Natural killer cell (primary cell): ENCODE measurements around the gene LHPP. TPM values are rescaled to one million over a fixed set of nuclear protein-coding genes. Genes with fewer than 3 reads are reported as not detected.

Experiments
- ATAC-seq, 3 donors: fragments of 150-1000 bp in 2 of 3; fragments of 200-7000 bp in 1 of 3; cut with Tn5 transposase; 1 replicate in 1 of 3; 2 replicates in 2 of 3; pipeline ENCODE4 v1.10.0; 2021; ENCODE audit warnings: mild to moderate bottlenecking in 2 of 3, moderate library complexity in 2 of 3
- DNase-seq, 2 donors: peaks; one replicate each; pipeline versions ENCODE4 v3.0.0 to v3.0.0-alpha.2; 2013 to 2021; ENCODE audit warnings: mixed read lengths in 1 of 2
- H3K27ac ChIP-seq: one replicate; pipeline ENCODE4 v1.5.1; 2013; ENCODE audit warnings: mild to moderate bottlenecking, low read length
- H3K27me3 ChIP-seq: one replicate; pipeline ENCODE4 v1.6.1; 2013; ENCODE audit warnings: low read length; ENCODE audit not compliant: control insufficient read depth, insufficient read depth
- H3K36me3 ChIP-seq: one replicate; pipeline ENCODE4 v1.6.1; 2013; ENCODE audit warnings: low read length; ENCODE audit not compliant: control insufficient read depth, insufficient read depth
- H3K4me1 ChIP-seq: one replicate; pipeline ENCODE4 v1.6.1; 2013; ENCODE audit warnings: low read length; ENCODE audit not compliant: control insufficient read depth, insufficient read depth
- H3K4me3 ChIP-seq: one replicate; pipeline ENCODE4 v1.5.1; 2013; ENCODE audit warnings: low read length
- H3K9me3 ChIP-seq: one replicate; pipeline ENCODE4 v1.6.1; 2013; ENCODE audit warnings: low read length; ENCODE audit not compliant: control insufficient read depth, insufficient read depth
- H3K27ac Mint-ChIP-seq, 2 donors: one replicate each; pipeline ENCODE4 v1.8.0; 2022; ENCODE audit warnings: mild to moderate bottlenecking in 2 of 2, mixed read lengths in 2 of 2, moderate library complexity in 1 of 2
- H3K27me3 Mint-ChIP-seq, 2 donors: one replicate each; pipeline ENCODE4 v1.8.0; 2022; ENCODE audit warnings: low read depth in 2 of 2, mixed read lengths in 2 of 2
- H3K36me3 Mint-ChIP-seq: one replicate; pipeline ENCODE4 v1.8.0; 2022; ENCODE audit warnings: mixed read lengths
- H3K4me1 Mint-ChIP-seq, 2 donors: one replicate each; pipeline ENCODE4 v1.8.0; 2022; ENCODE audit warnings: mixed read lengths in 2 of 2
- H3K4me3 Mint-ChIP-seq: one replicate; pipeline ENCODE4 v1.8.0; 2022; ENCODE audit warnings: mild to moderate bottlenecking, moderate library complexity, mixed read lengths
- H3K9me3 Mint-ChIP-seq, 2 donors: one replicate each; pipeline ENCODE4 v1.8.0; 2022; ENCODE audit warnings: mixed read lengths in 2 of 2
- WGBS: methylation state at CpG from one replicate; pipeline ENCODE4 v1.1.7; 2013; ENCODE audit warnings: missing lambda C conversion rate; ENCODE audit not compliant: insufficient coverage; 5-methylcytosine and 5-hydroxymethylcytosine counted together
- intact Hi-C: fragments of 100-400 bp; cut with micrococcal nuclease; formaldehyde crosslinking; loops from one replicate; pipeline ENCODE4 v1.14.2; 2022
- total RNA-seq, 4 donors: library from RNA; stranded (reverse); fragments of 120-200 nt in 1 of 4; gene quantifications; one replicate each; pipeline versions ENCODE4 v1.2.3 to v1.2.4, GENCODE V29; 2013 to 2022
- TF ChIP-seq, protein P1 (sequence below): fragments of 200-600 bp; IDR thresholded peaks from one replicate; pipeline ENCODE4 v1.8.0; 2022; ENCODE audit warnings: antibody characterized with exemption

LHPP gene
- total RNA-seq, 3 donors from 2014 or later (not counting 1 experiment from before 2014, with no cell fraction given), result 12.3 to 19.3 (median 14.8) TPM

DNA sequence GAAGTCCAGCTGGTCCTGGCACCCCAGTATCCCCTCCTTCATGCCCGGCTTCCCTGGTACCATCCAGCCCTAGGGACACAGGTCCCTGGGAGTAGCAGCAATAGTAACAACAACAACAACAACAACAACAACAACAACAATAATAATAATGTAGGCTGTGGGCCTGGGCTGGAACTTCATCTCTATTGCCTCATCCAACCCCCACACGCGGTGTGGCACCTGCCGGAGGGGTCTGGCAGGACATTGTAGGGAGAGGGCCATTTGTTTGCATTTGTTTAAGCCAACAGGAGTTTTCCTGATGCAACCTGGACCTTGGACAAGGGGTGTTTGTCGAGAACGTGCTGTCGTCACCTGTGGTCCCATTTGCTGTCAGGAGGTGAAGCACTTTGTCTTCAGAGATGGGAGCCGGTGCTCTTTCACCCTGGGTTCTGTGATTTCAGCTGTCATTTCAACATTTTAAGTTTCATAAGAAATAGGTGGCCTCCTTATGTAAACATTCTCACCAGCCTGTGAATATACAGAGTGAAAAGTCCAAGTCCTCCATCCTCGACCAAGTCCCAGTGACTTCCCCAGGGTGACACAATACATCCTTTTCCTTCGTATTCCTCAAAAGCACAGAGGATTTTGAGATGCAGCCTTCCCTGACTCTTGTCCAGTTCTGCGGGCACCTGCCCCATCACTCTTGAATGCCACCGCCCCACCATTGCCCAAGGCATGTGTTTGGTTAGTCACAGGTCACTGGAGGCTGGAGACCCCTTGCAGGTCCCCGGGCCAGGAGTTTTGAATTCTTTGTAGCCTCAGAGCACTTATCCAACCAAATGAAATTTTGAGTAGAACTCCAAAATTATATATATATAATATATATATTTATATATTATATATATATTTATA, 9.2 kb downstream of the LHPP start:
- Histone ChIP-seq H3K4me1 (no peaks in the 10 kb centered on the region), H3K27me3 (no peaks in the 10 kb centered on the region), H3K4me3 (no peak overlapping the region), H3K36me3 (no peaks in the 10 kb centered on the region), H3K27ac (no peak overlapping the region), H3K9me3 (no peaks in the 10 kb centered on the region)
- intact Hi-C loops, result no loop called here
- DNase-seq (no peak), ATAC-seq (peak in 1 of 3 donors; percentile 26)
- Mint-ChIP-seq H3K4me3 (no peak overlapping the region), H3K36me3 (no peaks in the 10 kb centered on the region), H3K27me3 (no peaks in the 10 kb centered on the region), H3K27ac (no peak overlapping the region), H3K4me1 (peaks cover 0 to 10% of the 10 kb centered on the region in 2 donors), H3K9me3 (no peaks in the 10 kb centered on the region)
- WGBS, result 98% methylated on average over 13 of the region's 13 CpGs
- TF ChIP-seq, protein P1, sequence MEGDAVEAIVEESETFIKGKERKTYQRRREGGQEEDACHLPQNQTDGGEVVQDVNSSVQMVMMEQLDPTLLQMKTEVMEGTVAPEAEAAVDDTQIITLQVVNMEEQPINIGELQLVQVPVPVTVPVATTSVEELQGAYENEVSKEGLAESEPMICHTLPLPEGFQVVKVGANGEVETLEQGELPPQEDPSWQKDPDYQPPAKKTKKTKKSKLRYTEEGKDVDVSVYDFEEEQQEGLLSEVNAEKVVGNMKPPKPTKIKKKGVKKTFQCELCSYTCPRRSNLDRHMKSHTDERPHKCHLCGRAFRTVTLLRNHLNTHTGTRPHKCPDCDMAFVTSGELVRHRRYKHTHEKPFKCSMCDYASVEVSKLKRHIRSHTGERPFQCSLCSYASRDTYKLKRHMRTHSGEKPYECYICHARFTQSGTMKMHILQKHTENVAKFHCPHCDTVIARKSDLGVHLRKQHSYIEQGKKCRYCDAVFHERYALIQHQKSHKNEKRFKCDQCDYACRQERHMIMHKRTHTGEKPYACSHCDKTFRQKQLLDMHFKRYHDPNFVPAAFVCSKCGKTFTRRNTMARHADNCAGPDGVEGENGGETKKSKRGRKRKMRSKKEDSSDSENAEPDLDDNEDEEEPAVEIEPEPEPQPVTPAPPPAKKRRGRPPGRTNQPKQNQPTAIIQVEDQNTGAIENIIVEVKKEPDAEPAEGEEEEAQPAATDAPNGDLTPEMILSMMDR, result no peak

- TF ChIP-seq, protein P1, result no peak
- H3K4me1 ChIP-seq, result no peaks in the 10 kb centered on the region
- no peaks in the 10 kb centered on the region for H3K9me3 Mint-ChIP-seq
- H3K4me3 Mint-ChIP-seq, result no peak overlapping the region
- H3K9me3 ChIP-seq, result no peaks in the 10 kb centered on the region
- no peaks in the 10 kb centered on the region for H3K27me3 ChIP-seq
- 98% methylated on average over 6 of the region's 6 CpGs for WGBS
- H3K4me3 ChIP-seq, result no peak overlapping the region
- no peaks in the 10 kb centered on the region for H3K36me3 ChIP-seq
- peak in 1 of 3 donors; percentile 27 for ATAC-seq
- H3K27ac ChIP-seq, result no peak overlapping the region
- intact Hi-C loops, result no loop called here
- H3K4me1 Mint-ChIP-seq, result peaks cover 0 to 10% of the 10 kb centered on the region in 2 donors
- DNase-seq, result no peak
- H3K27ac Mint-ChIP-seq, result no peak overlapping the region
- H3K27me3 Mint-ChIP-seq, result no peaks in the 10 kb centered on the region
- no peaks in the 10 kb centered on the region for H3K36me3 Mint-ChIP-seq
These were observed 10.4 kb downstream of the LHPP start for GRCh38 chr10:124472071-124472470.

DNA sequence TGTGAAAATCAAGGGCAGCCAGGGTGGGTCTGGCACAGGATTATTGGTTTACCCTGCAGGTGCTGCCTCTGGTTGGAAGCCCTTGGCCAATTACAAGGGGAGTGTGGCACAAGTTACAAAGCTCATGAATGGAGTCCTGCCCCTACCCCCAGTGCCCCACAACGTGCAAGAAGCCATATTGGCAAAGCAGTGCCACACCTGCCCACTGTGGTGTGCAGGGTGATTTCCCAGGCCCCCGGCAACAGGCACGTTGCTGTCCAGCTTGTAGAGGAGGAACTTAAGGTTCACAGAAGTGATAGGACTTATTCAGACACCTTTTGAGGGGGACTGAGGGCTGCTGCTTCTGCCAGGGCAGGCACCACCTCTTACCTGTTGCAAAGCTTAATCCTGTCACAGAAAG, 11.4 kb downstream of the LHPP start:
- H3K9me3 ChIP-seq, result no peaks in the 10 kb centered on the region
- ATAC-seq, result peak in 1 of 3 donors; percentile 62
- intact Hi-C loops, result no loop called here
- H3K4me1 ChIP-seq, result no peaks in the 10 kb centered on the region
- Mint-ChIP-seq H3K4me1 (peaks cover 0 to 10% of the 10 kb centered on the region in 2 donors), H3K27ac (no peak overlapping the region), H3K9me3 (no peaks in the 10 kb centered on the region), H3K27me3 (no peaks in the 10 kb centered on the region), H3K36me3 (no peaks in the 10 kb centered on the region), H3K4me3 (no peak overlapping the region)
- no peak overlapping the region for H3K27ac ChIP-seq
- no peaks in the 10 kb centered on the region for H3K36me3 ChIP-seq
- H3K27me3 ChIP-seq, result no peaks in the 10 kb centered on the region
- no peak for DNase-seq
- H3K4me3 ChIP-seq, result no peak overlapping the region
- TF ChIP-seq, protein P1, result no peak
- 67% methylated on average over 3 of the region's 3 CpGs for WGBS
